Measurements from ENCODE around the gene GRPR. TPM values are rescaled to one million over a fixed set of nuclear protein-coding genes. Genes with fewer than 3 reads are reported as not detected.

Gene GRPR
- total RNA-seq, 2 experiments from 2014 or later, result not detected

GRCh38 chrX:16199343-16199742 lies 76.0 kb downstream of the GRPR start:
- Mint-ChIP-seq H3K4me1 (ENCODE audit: low read depth) (no peaks in the 10 kb centered on the region), H3K9me3 (no peaks in the 10 kb centered on the region), H3K27ac (no peak overlapping the region), H3K4me3 (no peak overlapping the region), H3K27me3 (peaks cover 6% of the 10 kb centered on the region), H3K36me3 (ENCODE audit: low read depth) (no peaks in the 10 kb centered on the region)
- TF ChIP-seq CTCF (IDR thresholded peaks at IDR 0.05), result no peak
- intact Hi-C loops (cut with micrococcal nuclease), result no loop called here
- no peak for ATAC-seq
- POLR2A ChIA-PET, result no interaction called here
- DNase-seq, result no peak
- CTCF ChIA-PET, result no interaction called here

GRCh38 chrX:16202943-16203342 lies 79.6 kb downstream of the GRPR start:
- intact Hi-C loops (cut with micrococcal nuclease), result no loop called here
- Mint-ChIP-seq H3K9me3 (no peaks in the 10 kb centered on the region), H3K27me3 (peaks cover 3% of the 10 kb centered on the region), H3K4me3 (no peak overlapping the region), H3K36me3 (ENCODE audit: low read depth) (no peaks in the 10 kb centered on the region), H3K27ac (no peak overlapping the region), H3K4me1 (ENCODE audit: low read depth) (no peaks in the 10 kb centered on the region)
- ATAC-seq (no peak), DNase-seq (no peak)
- CTCF ChIA-PET, result interaction anchor here (0.5 kb wide), 1 partner anchor 1222 kb away, joined by 3 read pairs; no protein-coding TSS in a partner anchor
- POLR2A ChIA-PET, result interaction anchor here (0.6 kb wide), 1 partner anchor 412 kb away, joined by 3 read pairs; no protein-coding TSS in a partner anchor
- no peak for TF ChIP-seq CTCF (IDR thresholded peaks at IDR 0.05)

Other genes with a start within 250 kb of the GRPR start
- not detected for gene MAGEB17, start 43.9 kb downstream of the GRPR start, total RNA-seq